ENCODE data around the gene KLRC4.
"Not testable (repeated sequence)": the region's sequence is repeated elsewhere in the genome, so short reads cannot be mapped to it uniquely, and the experiment has no call there.

Gene KLRC4

DNA sequence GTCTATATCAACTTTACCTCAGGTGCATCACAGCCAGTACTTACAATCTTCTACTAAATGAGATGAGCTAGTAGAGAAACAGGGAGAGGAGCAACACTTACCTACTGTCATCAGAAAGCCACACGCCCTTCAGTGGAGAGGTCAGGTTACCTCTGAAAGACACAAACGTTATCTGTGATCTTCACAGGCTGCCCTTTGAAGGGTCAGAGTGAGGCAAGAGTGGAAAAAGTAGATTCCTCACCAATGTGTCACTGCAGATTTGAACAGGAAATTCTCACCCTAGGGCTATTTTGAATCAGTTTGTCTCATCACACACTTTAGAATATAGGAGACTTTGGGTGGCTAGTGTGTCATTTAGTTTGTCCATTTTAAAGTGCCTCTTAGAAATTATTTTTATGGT lies 28.0 kb upstream of the KLRC4 start:
- H3K27me3 ChIP-seq (ENCODE audit: control insufficient read depth in 2 of 2, insufficient read depth in 2 of 2, low read length in 2 of 2); H3K4me1 ChIP-seq (ENCODE audit: control insufficient read depth in 2 of 2, insufficient read depth in 2 of 2, low read length in 2 of 2); H3K9me3 ChIP-seq (ENCODE audit: control insufficient read depth in 2 of 2, low read length in 2 of 2); H3K9ac ChIP-seq (ENCODE audit: low read depth in 1 of 2, low read length in 2 of 2); H3K36me3 ChIP-seq (ENCODE audit: control insufficient read depth in 2 of 2, insufficient read depth in 2 of 2, low read length in 2 of 2); H3K4me3 ChIP-seq (ENCODE audit: low read length in 2 of 2); H3K27ac ChIP-seq (ENCODE audit: low read depth in 2 of 2, low read length in 2 of 2): not testable (repeated sequence)

DNA sequence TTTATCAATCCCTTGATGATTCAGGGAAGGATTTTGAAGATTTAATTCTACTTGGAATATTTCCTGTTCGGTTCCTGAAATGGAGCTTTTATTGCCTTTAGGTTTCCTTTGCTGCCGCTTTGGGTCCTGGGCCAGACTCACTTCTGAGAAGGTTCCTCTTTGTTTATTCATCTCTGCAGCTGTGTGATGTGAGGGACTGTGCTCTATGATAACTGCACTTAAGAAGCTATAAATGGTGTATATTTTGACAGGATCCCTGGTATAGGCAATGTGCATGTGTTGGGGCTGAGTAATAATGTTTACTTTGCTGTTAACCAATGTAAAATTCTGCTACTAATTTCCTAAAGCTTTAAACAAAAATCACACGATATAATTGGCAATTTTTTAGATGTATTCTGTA lies 26.3 kb upstream of the KLRC4 start, which contains the start of gene KLRC2:
KLRC2 (minus strand) TSS at position 195 of the 400 bp plus-strand sequence; CDS start at position 171, 24 bp downstream.
- not testable (repeated sequence) for H3K27ac ChIP-seq (ENCODE audit: low read depth in 2 of 2, low read length in 2 of 2); H3K4me1 ChIP-seq (ENCODE audit: control insufficient read depth in 2 of 2, insufficient read depth in 2 of 2, low read length in 2 of 2); H3K27me3 ChIP-seq (ENCODE audit: control insufficient read depth in 2 of 2, insufficient read depth in 2 of 2, low read length in 2 of 2); H3K9ac ChIP-seq (ENCODE audit: low read depth in 1 of 2, low read length in 2 of 2); H3K9me3 ChIP-seq (ENCODE audit: control insufficient read depth in 2 of 2, low read length in 2 of 2); H3K36me3 ChIP-seq (ENCODE audit: control insufficient read depth in 2 of 2, insufficient read depth in 2 of 2, low read length in 2 of 2); H3K4me3 ChIP-seq (ENCODE audit: low read length in 2 of 2)

DNA sequence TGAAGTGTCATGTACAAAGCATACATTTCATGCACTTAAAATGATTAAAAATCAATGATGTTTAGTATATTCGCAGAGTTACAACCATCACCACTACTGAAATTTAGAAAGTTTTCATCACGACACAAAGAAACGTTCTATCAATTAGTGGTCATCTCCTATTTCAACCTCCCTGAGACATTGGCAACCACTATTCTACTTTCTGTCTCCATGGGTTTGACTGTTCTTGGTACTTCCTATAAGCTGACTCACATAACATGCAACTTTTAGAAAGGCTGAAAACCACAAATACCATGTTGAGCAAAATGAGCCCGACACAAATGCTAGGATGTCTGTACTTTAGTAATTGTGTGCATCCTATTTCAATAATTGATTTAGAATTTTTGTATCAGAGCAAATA lies 21.1 kb upstream of the KLRC4 start:
- not testable (repeated sequence) for H3K4me1 ChIP-seq (ENCODE audit: control insufficient read depth in 2 of 2, insufficient read depth in 2 of 2, low read length in 2 of 2); H3K27me3 ChIP-seq (ENCODE audit: control insufficient read depth in 2 of 2, insufficient read depth in 2 of 2, low read length in 2 of 2); H3K9ac ChIP-seq (ENCODE audit: low read depth in 1 of 2, low read length in 2 of 2); H3K27ac ChIP-seq (ENCODE audit: low read depth in 2 of 2, low read length in 2 of 2); H3K9me3 ChIP-seq (ENCODE audit: control insufficient read depth in 2 of 2, low read length in 2 of 2); H3K36me3 ChIP-seq (ENCODE audit: control insufficient read depth in 2 of 2, insufficient read depth in 2 of 2, low read length in 2 of 2); H3K4me3 ChIP-seq (ENCODE audit: low read length in 2 of 2)

DNA sequence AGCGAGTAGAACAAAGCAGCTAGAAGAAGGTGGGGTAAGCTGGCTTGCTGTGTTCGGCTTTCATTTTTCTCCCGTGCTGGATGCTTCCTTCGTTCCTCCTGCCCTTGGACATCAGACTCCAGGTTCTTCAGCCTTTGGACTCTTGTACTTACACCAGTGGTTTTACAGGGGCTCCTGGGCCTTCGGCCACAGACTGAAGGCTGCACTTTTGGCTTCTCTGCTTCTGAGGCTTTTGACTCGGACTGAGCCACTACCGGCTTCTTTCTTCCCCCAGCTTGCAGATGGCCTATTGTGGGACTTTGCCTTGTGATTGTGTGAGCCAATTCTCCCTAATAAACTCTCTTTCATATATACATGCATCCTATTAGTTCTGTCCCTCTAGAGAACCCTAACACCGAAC lies 16.4 kb upstream of the KLRC4 start:
- not testable (repeated sequence) for H3K4me3 ChIP-seq (ENCODE audit: low read length in 2 of 2); H3K9ac ChIP-seq (ENCODE audit: low read depth in 1 of 2, low read length in 2 of 2); H3K36me3 ChIP-seq (ENCODE audit: control insufficient read depth in 2 of 2, insufficient read depth in 2 of 2, low read length in 2 of 2); H3K27me3 ChIP-seq (ENCODE audit: control insufficient read depth in 2 of 2, insufficient read depth in 2 of 2, low read length in 2 of 2); H3K4me1 ChIP-seq (ENCODE audit: control insufficient read depth in 2 of 2, insufficient read depth in 2 of 2, low read length in 2 of 2); H3K27ac ChIP-seq (ENCODE audit: low read depth in 2 of 2, low read length in 2 of 2); H3K9me3 ChIP-seq (ENCODE audit: control insufficient read depth in 2 of 2, low read length in 2 of 2)

DNA sequence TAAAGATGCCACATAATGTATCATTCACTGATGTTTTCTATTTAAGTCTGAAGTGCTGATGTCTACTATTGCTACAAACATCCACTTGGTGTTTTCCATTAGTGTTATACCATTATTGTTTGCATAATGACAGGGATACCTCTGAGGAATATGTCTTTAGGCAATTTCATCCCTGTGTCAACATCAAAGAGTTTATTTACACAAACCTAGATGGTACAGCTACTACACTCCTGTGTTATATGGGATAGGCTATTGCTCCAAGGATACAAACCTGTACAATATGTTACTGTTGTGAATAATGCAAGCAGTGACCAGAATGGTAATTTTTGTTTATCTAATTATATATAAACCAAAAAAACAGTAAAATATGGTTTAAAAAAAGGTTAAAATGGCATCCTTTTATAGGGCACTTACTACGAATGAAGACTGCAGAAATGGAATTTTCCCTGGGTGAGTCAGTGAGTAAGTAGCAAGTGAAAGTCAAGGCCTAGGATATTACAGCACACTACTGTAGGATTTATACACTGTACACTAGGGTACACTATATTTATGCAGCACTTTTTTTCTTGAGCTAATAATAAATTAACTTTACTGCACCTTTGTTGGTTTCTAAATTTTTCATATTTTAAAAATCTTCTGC lies 14.8 kb upstream of the KLRC4 start:
- H3K27me3 ChIP-seq (ENCODE audit: control insufficient read depth in 2 of 2, insufficient read depth in 2 of 2, low read length in 2 of 2); H3K4me3 ChIP-seq (ENCODE audit: low read length in 2 of 2): not testable (repeated sequence)

DNA sequence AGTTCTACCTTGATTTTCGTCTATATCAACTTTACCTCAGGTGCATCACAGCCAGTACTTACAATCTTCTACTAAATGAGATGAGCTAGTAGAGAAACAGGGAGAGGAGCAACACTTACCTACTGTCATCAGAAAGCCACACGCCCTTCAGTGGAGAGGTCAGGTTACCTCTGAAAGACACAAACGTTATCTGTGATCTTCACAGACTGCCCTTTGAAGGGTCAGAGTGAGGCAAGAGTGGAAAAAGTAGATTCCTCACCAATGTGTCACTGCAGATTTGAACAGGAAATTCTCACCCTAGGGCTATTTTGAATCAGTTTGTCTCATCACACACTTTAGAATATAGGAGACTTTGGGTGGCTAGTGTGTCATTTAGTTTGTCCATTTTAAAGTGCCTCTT lies 12.6 kb upstream of the KLRC4 start:
- H3K27ac ChIP-seq (ENCODE audit: low read depth in 2 of 2, low read length in 2 of 2); H3K9me3 ChIP-seq (ENCODE audit: control insufficient read depth in 2 of 2, low read length in 2 of 2); H3K36me3 ChIP-seq (ENCODE audit: control insufficient read depth in 2 of 2, insufficient read depth in 2 of 2, low read length in 2 of 2); H3K27me3 ChIP-seq (ENCODE audit: control insufficient read depth in 2 of 2, insufficient read depth in 2 of 2, low read length in 2 of 2); H3K9ac ChIP-seq (ENCODE audit: low read depth in 1 of 2, low read length in 2 of 2); H3K4me3 ChIP-seq (ENCODE audit: low read length in 2 of 2); H3K4me1 ChIP-seq (ENCODE audit: control insufficient read depth in 2 of 2, insufficient read depth in 2 of 2, low read length in 2 of 2): not testable (repeated sequence)

More for the DNA sequence above, 14.8 kb upstream of the KLRC4 start:
- H3K4me1 ChIP-seq (ENCODE audit: control insufficient read depth in 2 of 2, insufficient read depth in 2 of 2, low read length in 2 of 2); H3K36me3 ChIP-seq (ENCODE audit: control insufficient read depth in 2 of 2, insufficient read depth in 2 of 2, low read length in 2 of 2); H3K27ac ChIP-seq (ENCODE audit: low read depth in 2 of 2, low read length in 2 of 2); H3K9me3 ChIP-seq (ENCODE audit: control insufficient read depth in 2 of 2, low read length in 2 of 2); H3K9ac ChIP-seq (ENCODE audit: low read depth in 1 of 2, low read length in 2 of 2): not testable (repeated sequence)

DNA sequence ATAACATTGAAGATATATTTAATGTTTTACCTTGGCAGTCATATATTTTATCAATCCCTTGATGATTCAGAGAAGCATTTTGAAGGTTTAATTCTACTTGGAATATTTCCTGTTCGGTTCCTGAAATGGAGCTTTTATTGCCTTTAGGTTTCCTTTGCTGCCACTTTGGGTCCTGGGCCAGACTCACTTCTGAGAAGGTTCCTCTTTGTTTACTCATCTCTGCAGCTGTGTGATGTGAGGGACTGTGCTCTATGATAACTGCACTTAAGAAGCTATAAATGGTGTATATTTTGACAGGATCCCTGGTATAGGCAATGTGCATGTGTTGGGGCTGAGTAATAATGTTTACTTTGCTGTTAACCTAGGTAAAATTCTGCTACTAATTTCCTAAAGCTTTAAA lies 10.8 kb upstream of the KLRC4 start, which contains the start of gene KLRC3:
KLRC3 (minus strand) TSS at position 262 of the 400 bp plus-strand sequence; CDS start at position 217, 45 bp downstream.
- not testable (repeated sequence) for H3K36me3 ChIP-seq (ENCODE audit: control insufficient read depth in 2 of 2, insufficient read depth in 2 of 2, low read length in 2 of 2); H3K27ac ChIP-seq (ENCODE audit: low read depth in 2 of 2, low read length in 2 of 2); H3K27me3 ChIP-seq (ENCODE audit: control insufficient read depth in 2 of 2, insufficient read depth in 2 of 2, low read length in 2 of 2); H3K4me3 ChIP-seq (ENCODE audit: low read length in 2 of 2); H3K9ac ChIP-seq (ENCODE audit: low read depth in 1 of 2, low read length in 2 of 2); H3K9me3 ChIP-seq (ENCODE audit: control insufficient read depth in 2 of 2, low read length in 2 of 2); H3K4me1 ChIP-seq (ENCODE audit: control insufficient read depth in 2 of 2, insufficient read depth in 2 of 2, low read length in 2 of 2)

DNA sequence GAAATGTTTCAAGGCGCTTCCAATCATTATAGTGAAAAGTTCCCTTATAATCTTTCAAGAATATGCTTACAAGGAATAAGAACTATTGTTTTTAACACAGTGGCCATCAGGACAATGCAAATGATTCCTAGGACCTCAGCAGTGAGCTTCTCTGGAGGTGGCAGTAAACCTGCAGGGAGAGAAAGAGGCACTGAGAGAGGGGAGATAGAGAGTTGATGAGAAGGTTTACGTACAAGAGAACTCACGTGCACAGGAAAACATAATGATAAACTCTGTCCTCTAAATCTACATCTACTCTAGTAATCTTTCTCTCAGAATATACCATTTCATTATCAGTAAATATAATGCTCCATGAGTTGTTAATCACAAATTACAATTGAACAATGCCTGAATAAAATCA lies 715 bp downstream of the KLRC4 start:
- Histone ChIP-seq H3K9ac (ENCODE audit: low read depth in 1 of 2, low read length in 2 of 2) (no peak overlapping the region), H3K36me3 (ENCODE audit: control insufficient read depth in 2 of 2, insufficient read depth in 2 of 2, low read length in 2 of 2) (no peaks in the 10 kb centered on the region), H3K27me3 (ENCODE audit: control insufficient read depth in 2 of 2, insufficient read depth in 2 of 2, low read length in 2 of 2) (no peaks in the 10 kb centered on the region), H3K9me3 (ENCODE audit: control insufficient read depth in 2 of 2, low read length in 2 of 2) (no peaks in the 10 kb centered on the region), H3K4me3 (ENCODE audit: low read length in 2 of 2) (no peak overlapping the region), H3K4me1 (ENCODE audit: control insufficient read depth in 2 of 2, insufficient read depth in 2 of 2, low read length in 2 of 2) (no peaks in the 10 kb centered on the region), H3K27ac (ENCODE audit: low read depth in 2 of 2, low read length in 2 of 2) (no peak overlapping the region)

DNA sequence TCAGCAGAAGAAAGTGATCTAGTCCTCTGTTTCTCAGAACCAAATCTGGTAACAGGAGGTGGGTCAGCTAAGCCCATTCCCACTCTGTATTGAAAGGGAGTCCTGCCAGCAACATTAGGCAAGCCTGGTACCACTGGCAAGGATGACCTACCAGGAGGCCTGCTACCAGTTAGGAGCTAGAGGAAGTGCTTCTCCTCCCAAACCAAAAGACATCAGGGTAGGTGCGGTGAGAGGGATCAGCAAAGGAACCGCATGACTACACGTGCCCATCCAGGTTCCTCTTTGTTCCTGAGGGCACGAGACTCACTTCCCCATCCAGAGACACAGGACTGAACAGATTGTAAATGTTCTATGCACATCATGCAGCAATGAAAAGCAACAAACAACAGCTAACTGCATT lies 2.8 kb downstream of the KLRC4 start:
- Histone ChIP-seq H3K27ac (ENCODE audit: low read depth in 2 of 2, low read length in 2 of 2) (no peak overlapping the region), H3K9me3 (ENCODE audit: control insufficient read depth in 2 of 2, low read length in 2 of 2) (no peaks in the 10 kb centered on the region), H3K4me3 (ENCODE audit: low read length in 2 of 2) (no peak overlapping the region), H3K4me1 (ENCODE audit: control insufficient read depth in 2 of 2, insufficient read depth in 2 of 2, low read length in 2 of 2) (no peaks in the 10 kb centered on the region), H3K36me3 (ENCODE audit: control insufficient read depth in 2 of 2, insufficient read depth in 2 of 2, low read length in 2 of 2) (no peaks in the 10 kb centered on the region), H3K9ac (ENCODE audit: low read depth in 1 of 2, low read length in 2 of 2) (no peak overlapping the region), H3K27me3 (ENCODE audit: control insufficient read depth in 2 of 2, insufficient read depth in 2 of 2, low read length in 2 of 2) (no peaks in the 10 kb centered on the region)

DNA sequence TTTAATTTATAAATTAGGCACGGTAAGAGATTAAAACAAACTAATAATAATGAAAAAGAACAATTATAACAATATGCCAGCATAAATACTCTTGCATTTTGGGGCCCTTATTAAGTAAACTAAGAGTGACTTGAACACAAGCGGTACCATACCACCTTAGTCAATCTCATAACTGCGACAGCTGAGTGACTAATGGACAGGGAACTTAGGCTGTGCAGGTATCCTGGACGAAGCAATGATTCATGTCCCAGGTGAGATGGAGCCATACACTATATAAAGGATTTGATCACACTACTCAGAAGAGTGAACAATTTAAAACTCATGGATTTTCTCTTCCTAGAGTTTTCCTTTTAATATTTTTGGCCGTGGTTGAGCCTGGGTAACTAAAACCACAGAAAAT lies 4.3 kb downstream of the KLRC4 start:
- Histone ChIP-seq H3K9me3 (ENCODE audit: control insufficient read depth in 2 of 2, low read length in 2 of 2) (no peaks in the 10 kb centered on the region), H3K27ac (ENCODE audit: low read depth in 2 of 2, low read length in 2 of 2) (no peak overlapping the region), H3K27me3 (ENCODE audit: control insufficient read depth in 2 of 2, insufficient read depth in 2 of 2, low read length in 2 of 2) (no peaks in the 10 kb centered on the region), H3K36me3 (ENCODE audit: control insufficient read depth in 2 of 2, insufficient read depth in 2 of 2, low read length in 2 of 2) (no peaks in the 10 kb centered on the region), H3K4me1 (ENCODE audit: control insufficient read depth in 2 of 2, insufficient read depth in 2 of 2, low read length in 2 of 2) (no peaks in the 10 kb centered on the region), H3K9ac (ENCODE audit: low read depth in 1 of 2, low read length in 2 of 2) (no peak overlapping the region), H3K4me3 (ENCODE audit: low read length in 2 of 2) (no peak overlapping the region)

DNA sequence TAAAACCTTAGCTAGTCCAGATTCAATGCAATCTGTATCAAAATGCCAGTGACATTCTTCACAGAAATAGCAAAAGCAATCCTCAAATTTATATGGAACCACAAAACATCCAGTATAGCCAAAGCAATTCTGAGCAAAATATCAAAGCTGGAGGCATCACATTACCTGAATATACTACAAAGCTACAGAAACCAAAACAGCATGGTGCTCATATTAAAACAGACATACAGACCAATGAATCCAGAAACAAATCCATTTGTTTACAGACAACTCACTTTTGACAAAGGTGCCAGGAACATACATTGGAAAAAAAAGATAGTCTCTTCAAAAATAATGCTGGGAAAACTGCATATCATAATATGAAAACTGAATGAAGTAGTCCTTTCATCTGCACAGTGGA lies 4.8 kb downstream of the KLRC4 start:
- Histone ChIP-seq H3K27me3 (ENCODE audit: control insufficient read depth in 2 of 2, insufficient read depth in 2 of 2, low read length in 2 of 2) (no peaks in the 10 kb centered on the region), H3K36me3 (ENCODE audit: control insufficient read depth in 2 of 2, insufficient read depth in 2 of 2, low read length in 2 of 2) (no peaks in the 10 kb centered on the region), H3K9me3 (ENCODE audit: control insufficient read depth in 2 of 2, low read length in 2 of 2) (no peaks in the 10 kb centered on the region), H3K4me3 (ENCODE audit: low read length in 2 of 2) (no peak overlapping the region), H3K4me1 (ENCODE audit: control insufficient read depth in 2 of 2, insufficient read depth in 2 of 2, low read length in 2 of 2) (no peaks in the 10 kb centered on the region), H3K27ac (ENCODE audit: low read depth in 2 of 2, low read length in 2 of 2) (no peak overlapping the region), H3K9ac (ENCODE audit: low read depth in 1 of 2, low read length in 2 of 2) (no peak overlapping the region)
